ENCODE measurements around the gene OCIAD1.

Gene OCIAD1

GRCh38 chr4:48908687-48909086, 77.8 kb downstream of the OCIAD1 start:
- no peak for DNase-seq
- intact Hi-C loops (cut with DNase I): no loop called here

DNA sequence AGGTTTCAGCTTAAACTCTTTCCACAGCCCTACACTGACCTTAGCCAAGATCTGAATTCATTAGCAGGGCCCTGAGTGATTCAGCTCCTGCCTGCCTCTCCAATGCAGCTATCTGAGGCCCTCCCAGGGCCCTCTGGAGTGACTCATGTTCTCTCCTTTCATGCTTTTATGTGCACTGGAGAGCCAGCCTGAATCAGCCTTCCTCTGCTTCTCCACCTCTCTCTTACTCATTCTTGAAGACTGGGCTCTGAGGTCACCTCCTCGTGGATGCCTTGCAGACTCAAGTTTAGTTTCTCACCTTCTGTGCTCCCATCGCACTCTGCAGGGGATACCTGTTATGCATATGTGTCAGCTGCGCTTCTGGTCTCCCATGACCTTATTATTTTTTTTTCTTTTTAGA, 78.8 kb downstream of the OCIAD1 start:
- intact Hi-C loops (cut with DNase I): no loop called here
- DNase-seq: peak in 31 of 42 donors; percentile 23 to 84 (median 51)

DNA sequence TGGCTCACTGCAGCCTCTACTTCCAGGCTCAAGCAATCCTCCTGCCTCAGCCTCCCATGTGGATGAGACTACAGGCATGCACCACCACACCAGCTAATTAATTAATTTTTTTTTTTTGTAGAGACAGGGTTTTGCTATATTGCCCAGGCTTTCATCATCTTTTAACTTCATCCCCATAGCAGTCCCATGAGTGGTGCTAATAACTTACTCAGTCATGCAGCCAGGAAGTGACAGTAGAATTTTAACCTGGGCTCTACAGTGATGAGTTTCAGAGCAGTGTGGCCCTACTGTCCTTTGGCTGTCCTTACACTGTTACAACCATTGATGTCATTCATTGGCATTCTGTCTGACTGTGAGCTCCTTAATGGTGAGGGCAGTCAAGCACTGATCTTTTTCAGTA, 79.6 kb downstream of the OCIAD1 start:
- no peak for DNase-seq
- intact Hi-C loops (cut with DNase I): no loop called here
